Effector CD4-positive, alpha-beta T cell (primary cell): ENCODE data around the gene CDK18.

Experiments
- DNase-seq: peaks from one replicate; pipeline ENCODE4 v3.0.0-alpha.2; 2020

The CDK18 gene

GRCh38 chr1:205542367-205542766 is 37.9 kb downstream of the CDK18 start:
- no peak for DNase-seq

- no peak for DNase-seq
These were observed 39.2 kb downstream of the CDK18 start for GRCh38 chr1:205543351-205544301.

- no peak for DNase-seq
These were observed 40.8 kb downstream of the CDK18 start for GRCh38 chr1:205545001-205545919.

- no peak for DNase-seq
These were observed 41.5 kb downstream of the CDK18 start for GRCh38 chr1:205545991-205546390.

- no peak for DNase-seq
These were observed 42.1 kb downstream of the CDK18 start for GRCh38 chr1:205546541-205546940.

- DNase-seq: no peak
These were observed 43.7 kb downstream of the CDK18 start for GRCh38 chr1:205547936-205548827.

- no peak for DNase-seq
These were observed 49.8 kb downstream of the CDK18 start for GRCh38 chr1:205554026-205554811.

GRCh38 chr1:205561501-205562203 is 57.2 kb downstream of the CDK18 start:
- DNase-seq: no peak

GRCh38 chr1:205563927-205564441 is 59.5 kb downstream of the CDK18 start:
- DNase-seq: no peak

GRCh38 chr1:205565799-205566198 is 61.3 kb downstream of the CDK18 start:
- no peak for DNase-seq

GRCh38 chr1:205567716-205568115 is 63.2 kb downstream of the CDK18 start:
- no peak for DNase-seq

- DNase-seq: no peak
These were observed 63.6 kb downstream of the CDK18 start for GRCh38 chr1:205568135-205568468.

GRCh38 chr1:205568469-205569361 is 64.2 kb downstream of the CDK18 start:
- DNase-seq: no peak

GRCh38 chr1:205569411-205570172 is 65.1 kb downstream of the CDK18 start:
- DNase-seq: no peak

GRCh38 chr1:205570173-205570501 is 65.7 kb downstream of the CDK18 start:
- no peak for DNase-seq

GRCh38 chr1:205570796-205571537 is 66.5 kb downstream of the CDK18 start:
- DNase-seq: no peak

GRCh38 chr1:205571747-205572146 is 67.3 kb downstream of the CDK18 start:
- no peak for DNase-seq

- no peak for DNase-seq
These were observed 68.0 kb downstream of the CDK18 start for GRCh38 chr1:205572421-205572820.
